Body of pancreas (tissue), 4 donors: ENCODE results near the gene SLX4IP. TPM values are rescaled to one million over a fixed set of nuclear protein-coding genes. Genes with fewer than 3 reads are reported as not detected.

Experiments
- ATAC-seq: fragments of 150-250 bp; one replicate; pipeline ENCODE4 v1.9.1; 2016
- DNase-seq, 4 donors: peaks; one replicate each; pipeline ENCODE4 v3.0.0-alpha.2; 2019
- H3K27ac ChIP-seq, 4 donors: fragments of 200-600 bp; sonication (generic); 1 replicate in 3 of 4; 2 replicates in 1 of 4; pipeline versions ENCODE4 v1.5.1 to v1.6.1; 2016 to 2019; ENCODE audit warnings: mild to moderate bottlenecking in 1 of 4, mixed read lengths in 1 of 4, moderate library complexity in 1 of 4
- H3K27me3 ChIP-seq, 2 donors: fragments of 200-600 bp; sonication (generic); one replicate each; pipeline ENCODE4 v1.6.0; 2016; ENCODE audit warnings: mild to moderate bottlenecking in 1 of 2
- H3K36me3 ChIP-seq, 2 donors: fragments of 200-600 bp; sonication (generic); replicated peaks in 1 of 2; 2 replicates each; pipeline ENCODE4 v1.5.1; 2016; ENCODE audit warnings: low read depth in 2 of 2; ENCODE audit not compliant: insufficient read depth in 1 of 2
- H3K4me1 ChIP-seq: fragments of 200-600 bp; sonication (generic); one replicate; pipeline ENCODE4 v1.6.0; 2016
- H3K4me3 ChIP-seq, 2 donors: fragments of 200-600 bp; sonication (generic); 1 replicate in 1 of 2; 2 replicates in 1 of 2; pipeline ENCODE4 v1.5.1; 2016 to 2019
- H3K9me3 ChIP-seq, 3 donors: fragments of 200-600 bp; sonication (generic); 1 replicate in 2 of 3; 2 replicates in 1 of 3; pipeline ENCODE4 v1.5.1; 2016
- CTCF ChIP-seq, 7 experiments: fragments of 450-650 bp in 4 of 7; fragments of 200-600 bp in 3 of 7; sonication (generic) in 3 of 7; IDR thresholded peaks; one replicate each; pipeline ENCODE4 v1.5.1; 2016 to 2019; ENCODE audit warnings: antibody characterized with exemption in 7 of 7
- POLR2A ChIP-seq, 3 donors: fragments of 450-650 bp; IDR thresholded peaks; one replicate each; pipeline ENCODE4 v1.6.1; 2016; ENCODE audit warnings: antibody characterized with exemption in 3 of 3, mild to moderate bottlenecking in 2 of 3
- WGBS, 2 donors: methylation state at CpG; one replicate each; pipeline ENCODE4 v1.1.5; 2017; 5-methylcytosine and 5-hydroxymethylcytosine counted together
- intact Hi-C: fragments of 100-400 bp; cut with DNase I; formaldehyde crosslinking; loops from one replicate; pipeline ENCODE4 v1.15.1; 2023
- total RNA-seq, 2 donors: library from RNA; depleted of rRNA; stranded (reverse); fragments of >200 nt; gene quantifications; one replicate each; pipeline ENCODE4 v1.1.0, GENCODE V29; 2016

The SLX4IP gene
- total RNA-seq, 2 donors from 2014 or later: 4.3 to 4.7 TPM

GRCh38 chr20:10433014-10433622 lies 2.0 kb upstream of the SLX4IP start:
- no peak for TF ChIP-seq CTCF (IDR thresholded peaks at IDR 0.05)
- no peak for TF ChIP-seq POLR2A (IDR thresholded peaks at IDR 0.05)
- Histone ChIP-seq H3K27me3 (no peaks in the 10 kb centered on the region), H3K4me3 (peak overlapping the region; percentile 68 to 83), H3K9me3 (no peaks in the 10 kb centered on the region), H3K27ac (peak overlapping the region; percentile 75 to 93 (median 90)), H3K4me1 (peaks cover 30% of the 10 kb centered on the region), H3K36me3 (no peaks in the 10 kb centered on the region)
- ATAC-seq: no peak
- no peak for DNase-seq
- WGBS, 2 donors: 45 to 46% methylated on average over 27 to 30 of the region's 30 CpGs
- intact Hi-C loops: no loop called here

GRCh38 chr20:10433623-10434466 lies 1.3 kb upstream of the SLX4IP start, which contains the start of gene MKKS:
MKKS (minus strand) TSS chr20:10434222; CDS start chr20:10413514, 20,708 bp downstream.
- DNase-seq: peak; percentile 89 to 92 (median 91)
- Histone ChIP-seq H3K36me3 (no peaks in the 10 kb centered on the region), H3K4me1 (peaks cover 30% of the 10 kb centered on the region), H3K27me3 (no peaks in the 10 kb centered on the region), H3K4me3 (peak within 1 kb of the TSS; percentile 68 to 83), H3K9me3 (no peaks in the 10 kb centered on the region), H3K27ac (peak within 1 kb of the TSS; percentile 75 to 93 (median 90))
- peak in 1 of 3 donors; percentile 44 for TF ChIP-seq POLR2A (IDR thresholded peaks at IDR 0.05)
- peak in 4 of 7 experiments; percentile 21 to 36 (median 27) for TF ChIP-seq CTCF (IDR thresholded peaks at IDR 0.05)
- intact Hi-C loops: no loop called here
- peak; percentile 81 for ATAC-seq
- WGBS, 2 donors: 0% methylated on average over 18 to 73 of the region's 73 CpGs

GRCh38 chr20:10434467-10434831 lies 656 bp upstream of the SLX4IP start:
- Histone ChIP-seq H3K4me1 (peaks cover 30% of the 10 kb centered on the region), H3K27ac (peak overlapping the region; percentile 75 to 93 (median 90)), H3K27me3 (no peaks in the 10 kb centered on the region), H3K36me3 (no peaks in the 10 kb centered on the region), H3K4me3 (peak overlapping the region; percentile 68 to 83), H3K9me3 (no peaks in the 10 kb centered on the region)
- 0% methylated on average over 17 of the region's 17 CpGs for WGBS, 2 donors
- intact Hi-C loops: no loop called here
- ATAC-seq: peak; percentile 88
- DNase-seq: peak; percentile 94 to 97 (median 96)
- TF ChIP-seq POLR2A (IDR thresholded peaks at IDR 0.05) (peak; percentile 82 to 97 (median 97)), CTCF (IDR thresholded peaks at IDR 0.05) (no peak)

GRCh38 chr20:10436053-10436699 lies 1.1 kb downstream of the SLX4IP start:
- 92 to 93% methylated on average over 20 of the region's 20 CpGs for WGBS, 2 donors
- ATAC-seq (no peak), DNase-seq (no peak)
- H3K4me3 ChIP-seq: no peak overlapping the region
- intact Hi-C loops: no loop called here
- H3K36me3 ChIP-seq: no peaks in the 10 kb centered on the region
- H3K27ac ChIP-seq: no peak overlapping the region
- no peaks in the 10 kb centered on the region for H3K9me3 ChIP-seq
- H3K4me1 ChIP-seq: peaks cover 30% of the 10 kb centered on the region
- TF ChIP-seq CTCF (IDR thresholded peaks at IDR 0.05) (no peak), POLR2A (IDR thresholded peaks at IDR 0.05) (no peak)
- H3K27me3 ChIP-seq: no peaks in the 10 kb centered on the region
